H1 (cell line): ENCODE measurements around the gene DGKH. TPM values are rescaled to one million over a fixed set of nuclear protein-coding genes. Genes with fewer than 3 reads are reported as not detected.

ENCODE experiments used
- CTCF ChIA-PET: fragments of 300-600 bp; sonication (Branson Sonifier 250); formaldehyde crosslinking; loops from one replicate; lab custom pipeline; 2021; ENCODE audit not compliant: partially characterized antibody; lab: Charles Lee
- POLR2A ChIA-PET: fragments of 300-600 bp; sonication (Branson Sonifier 250); formaldehyde crosslinking; loops from one replicate; lab custom pipeline; 2021; ENCODE audit warnings: inconsistent platforms; ENCODE audit not compliant: partially characterized antibody; lab: Charles Lee
- DNase-seq, 2 experiments: peaks; one replicate each; pipeline versions ENCODE4 v3.0.0 to v3.0.0-alpha.2; 2010 to 2022; ENCODE audit warnings: low spot score in 2 of 2, low read depth in 1 of 2, mixed read lengths in 1 of 2
- FAIRE-seq: peaks from 2 replicates; lab custom pipeline; 2011; peaks lifted over from hg19 to GRCh38; lab: Jason Lieb, UNC
- H2AFZ ChIP-seq: 2 replicates; pipeline ENCODE4 v1.8.1; 2012; ENCODE audit warnings: low read length, inconsistent platforms
- H2AK5ac ChIP-seq: 2 replicates; pipeline ENCODE4 v1.6.1; 2013; ENCODE audit warnings: low read depth, low read length
- H2BK120ac ChIP-seq: replicated peaks from 2 replicates; pipeline ENCODE3; 2013; ENCODE audit warnings: low read depth, low read length, inconsistent platforms
- H2BK12ac ChIP-seq: 2 replicates; pipeline ENCODE4 v1.6.1; 2013; ENCODE audit warnings: low read depth, low read length
- H2BK15ac ChIP-seq: 2 replicates; pipeline ENCODE4 v1.6.1; 2013; ENCODE audit warnings: low read length
- H2BK20ac ChIP-seq: 2 replicates; pipeline ENCODE4 v1.6.1; 2013; ENCODE audit warnings: low read length
- H2BK5ac ChIP-seq: 2 replicates; pipeline ENCODE4 v1.6.1; 2013; ENCODE audit warnings: low read depth, low read length
- H3K14ac ChIP-seq: 2 replicates; pipeline ENCODE4 v1.6.1; 2013; ENCODE audit warnings: inconsistent platforms; ENCODE audit not compliant: insufficient read length
- H3K18ac ChIP-seq: 2 replicates; pipeline ENCODE4 v1.6.1; 2013; ENCODE audit warnings: low read length; ENCODE audit errors: extremely low read depth
- H3K23ac ChIP-seq: 2 replicates; pipeline ENCODE4 v1.6.1; 2013; ENCODE audit warnings: inconsistent platforms; ENCODE audit not compliant: insufficient read length
- H3K23me2 ChIP-seq: 2 replicates; pipeline ENCODE4 v1.6.1; 2013; ENCODE audit warnings: low read depth, low read length
- H3K27ac ChIP-seq: 2 replicates; pipeline ENCODE4 v1.6.1; 2011; ENCODE audit warnings: low read depth, low read length, inconsistent platforms
- H3K27me3 ChIP-seq, 4 experiments: replicated peaks in 1 of 4; 1 replicate in 1 of 4; 2 replicates in 3 of 4; pipeline versions ENCODE4 v1.6.1 to v1.8.1; 2011 to 2013; ENCODE audit warnings: low read length in 3 of 4, mild to moderate bottlenecking in 3 of 4, inconsistent platforms in 2 of 4, mixed read lengths in 2 of 4, moderate library complexity in 1 of 4; ENCODE audit not compliant: control insufficient read depth in 3 of 4, insufficient read depth in 3 of 4; ENCODE audit errors: extremely low read depth in 1 of 4
- H3K36me3 ChIP-seq, 4 experiments: 2 replicates each; pipeline versions ENCODE4 v1.6.1 to v1.8.1; 2011 to 2013; ENCODE audit warnings: mild to moderate bottlenecking in 4 of 4, low read length in 3 of 4, moderate library complexity in 2 of 4, control low read depth in 1 of 4, inconsistent platforms in 1 of 4; ENCODE audit not compliant: insufficient read depth in 4 of 4, control insufficient read depth in 2 of 4
- H3K4ac ChIP-seq: replicated peaks from 2 replicates; pipeline ENCODE3; 2013; ENCODE audit warnings: low read length, low read depth, mixed read lengths, inconsistent platforms; ENCODE audit not compliant: insufficient read length
- H3K4me1 ChIP-seq, 4 experiments: replicated peaks in 1 of 4; 1 replicate in 1 of 4; 2 replicates in 3 of 4; pipeline versions ENCODE4 v1.6.1 to v1.8.1; 2011 to 2013; ENCODE audit warnings: low read length in 3 of 4, inconsistent platforms in 2 of 4, mixed read lengths in 1 of 4; ENCODE audit not compliant: insufficient read depth in 4 of 4, control insufficient read depth in 3 of 4
- H3K4me2 ChIP-seq, 2 experiments: 2 replicates each; pipeline versions ENCODE4 v1.6.1 to v1.8.1; 2011 to 2013; ENCODE audit warnings: low read depth in 2 of 2, low read length in 2 of 2, control low read depth in 1 of 2, inconsistent platforms in 1 of 2, mild to moderate bottlenecking in 1 of 2; ENCODE audit not compliant: insufficient read depth in 1 of 2
- H3K4me3 ChIP-seq, 4 experiments: fragments of 200-600, 300-600 bp in 1 of 4; sonication (generic), shearing (Covaris generic), sonication (Bioruptor Twin) in 1 of 4; 2 replicates each; pipeline versions ENCODE4 v1.5.1 to v1.8.1; 2011 to 2016; ENCODE audit warnings: low read length in 4 of 4, low read depth in 3 of 4, control low read depth in 2 of 4, inconsistent platforms in 2 of 4, mild to moderate bottlenecking in 2 of 4, mixed read lengths in 1 of 4, moderate library complexity in 1 of 4; ENCODE audit not compliant: insufficient read depth in 2 of 4; ENCODE audit errors: extremely low read depth in 1 of 4
- H3K56ac ChIP-seq: replicated peaks from 2 replicates; pipeline ENCODE3; 2013; ENCODE audit warnings: low read depth, mild to moderate bottlenecking, mixed read lengths, low read length, inconsistent platforms; ENCODE audit not compliant: insufficient read length
- H3K79me1 ChIP-seq: 2 replicates; pipeline ENCODE4 v1.6.1; 2013; ENCODE audit warnings: low read depth, low read length, control low read depth
- H3K79me2 ChIP-seq, 2 experiments: 2 replicates each; pipeline versions ENCODE4 v1.6.1 to v1.8.1; 2012 to 2013; ENCODE audit warnings: low read length in 2 of 2, mild to moderate bottlenecking in 2 of 2, inconsistent platforms in 1 of 2; ENCODE audit not compliant: insufficient read depth in 2 of 2, control insufficient read depth in 1 of 2
- H3K9ac ChIP-seq, 4 experiments: replicated peaks in 1 of 4; 1 replicate in 1 of 4; 2 replicates in 3 of 4; pipeline versions ENCODE4 v1.6.1 to v1.8.1; 2011 to 2013; ENCODE audit warnings: low read depth in 3 of 4, low read length in 3 of 4, control low read depth in 2 of 4, mild to moderate bottlenecking in 2 of 4, moderate library complexity in 2 of 4, inconsistent platforms in 1 of 4; ENCODE audit errors: extremely low read depth in 1 of 4
- H3K9me3 ChIP-seq, 2 experiments: 2 replicates each; pipeline versions ENCODE4 v1.6.1 to v1.8.1; 2012 to 2013; ENCODE audit warnings: mild to moderate bottlenecking in 2 of 2, moderate library complexity in 2 of 2, control low read depth in 1 of 2, inconsistent platforms in 1 of 2, low read depth in 1 of 2, low read length in 1 of 2, mixed read lengths in 1 of 2; ENCODE audit not compliant: insufficient read depth in 2 of 2
- H4K20me1 ChIP-seq, 2 experiments: replicated peaks in 1 of 2; 2 replicates each; pipeline versions ENCODE3 to v1.8.1; 2011 to 2013; ENCODE audit warnings: inconsistent platforms in 2 of 2, low read length in 2 of 2, mild to moderate bottlenecking in 1 of 2; ENCODE audit not compliant: insufficient read depth in 2 of 2, control insufficient read depth in 1 of 2
- H4K5ac ChIP-seq: 2 replicates; pipeline ENCODE4 v1.6.1; 2013; ENCODE audit warnings: low read length, low read depth, mixed read lengths, inconsistent platforms; ENCODE audit not compliant: insufficient read length
- H4K8ac ChIP-seq: 2 replicates; pipeline ENCODE4 v1.8.0; 2013; ENCODE audit warnings: mild to moderate bottlenecking, moderate library complexity, low read length, inconsistent platforms; ENCODE audit not compliant: insufficient read depth; ENCODE audit errors: extremely low read depth
- H4K91ac ChIP-seq: replicated peaks from 2 replicates; pipeline ENCODE3; 2013; ENCODE audit warnings: low read length, mixed read lengths, inconsistent platforms; ENCODE audit not compliant: insufficient read length
- ASH2L ChIP-seq: fragments of 200-600, 300-600 bp; sonication (generic); IDR thresholded peaks from one replicate; pipeline ENCODE4 v1.7.1; 2017; ENCODE audit warnings: low read length
- BCL11A ChIP-seq, 2 experiments: IDR thresholded peaks; one replicate each; pipeline ENCODE4 v1.6.1; 2011; ENCODE audit warnings: low read depth in 2 of 2, low read length in 2 of 2, mild to moderate bottlenecking in 2 of 2
- CHD2 ChIP-seq: IDR thresholded peaks from 2 replicates; pipeline ENCODE4 v1.6.1; 2012; ENCODE audit warnings: low read length, improper control_type of control experiment
- CREB1 ChIP-seq: IDR thresholded peaks from 2 replicates; pipeline ENCODE4 v1.6.1; 2012; ENCODE audit warnings: inconsistent platforms
- CTBP2 ChIP-seq: IDR thresholded peaks from 2 replicates; pipeline ENCODE4 v1.7.0; 2011; ENCODE audit warnings: borderline replicate concordance, mild to moderate bottlenecking, moderate library complexity, mixed read lengths, low read length; ENCODE audit not compliant: insufficient read depth, insufficient read length
- EP300 ChIP-seq, 2 experiments: IDR thresholded peaks; 1 replicate in 1 of 2; 2 replicates in 1 of 2; pipeline ENCODE4 v1.6.1; 2011 to 2012; ENCODE audit warnings: low read depth in 2 of 2, low read length in 2 of 2, mild to moderate bottlenecking in 2 of 2, borderline replicate concordance in 1 of 2, inconsistent platforms in 1 of 2, moderate library complexity in 1 of 2
- GTF2F1 ChIP-seq: IDR thresholded peaks from 2 replicates; pipeline ENCODE4 v1.6.1; 2012; ENCODE audit warnings: low read depth, low read length, improper control_type of control experiment, borderline replicate concordance
- JUND ChIP-seq: IDR thresholded peaks from 2 replicates; pipeline ENCODE4 v1.6.1; 2011; ENCODE audit warnings: mild to moderate bottlenecking, improper control_type of control experiment, low read length
- KDM1A ChIP-seq: fragments of 200-600, 300-600 bp; sonication (generic); IDR thresholded peaks from 2 replicates; pipeline ENCODE4 v1.7.1; 2016; ENCODE audit warnings: mild to moderate bottlenecking, low read length, borderline replicate concordance
- NRF1 ChIP-seq: IDR thresholded peaks from 2 replicates; pipeline ENCODE4 v1.6.1; 2011; ENCODE audit warnings: mild to moderate bottlenecking, low read depth, low read length, improper control_type of control experiment
- POLR2AphosphoS5 ChIP-seq: IDR thresholded peaks from 2 replicates; pipeline ENCODE4 v1.6.1; 2011; ENCODE audit warnings: low read depth, low read length
- RNF2 ChIP-seq: fragments of 200-900, 300-1000 bp; sonication (generic); IDR thresholded peaks from 2 replicates; pipeline ENCODE4 v1.7.1; 2016; ENCODE audit warnings: borderline replicate concordance, low read depth, mild to moderate bottlenecking, antibody characterized with exemption, low read length; ENCODE audit not compliant: poor library complexity, severe bottlenecking; ENCODE audit errors: missing control alignments
- RXRA ChIP-seq: IDR thresholded peaks from 2 replicates; pipeline ENCODE4 v1.6.1; 2011; ENCODE audit warnings: low read depth, mild to moderate bottlenecking, low read length, moderate library complexity; ENCODE audit not compliant: insufficient read depth
- WGBS, 2 experiments: shearing (Covaris generic) in 1 of 2; methylation state at CpG; one replicate each; pipeline versions ENCODE4 v1.1.6 to v1.1.7; 2013 to 2015; ENCODE audit warnings: low lambda C conversion rate in 2 of 2, mixed read lengths in 2 of 2, inconsistent platforms in 1 of 2, low coverage in 1 of 2, missing lambda C conversion rate in 1 of 2; ENCODE audit not compliant: insufficient replicate concordance in 2 of 2, insufficient coverage in 1 of 2, insufficient read length in 1 of 2; ENCODE audit errors: extremely low coverage in 1 of 2, missing lambda C conversion rate in 1 of 2; 5-methylcytosine and 5-hydroxymethylcytosine counted together
- polyA plus RNA-seq, 7 experiments: library from polyadenylated mRNA; depleted of rRNA in 3 of 7; stranded (reverse) in 5 of 7; unstranded in 2 of 7; fragments of >200 nt in 5 of 7; fragments of 200-250 nt in 2 of 7; gene quantifications; 1 replicate in 5 of 7; 2 replicates in 1 of 7; 4 replicates in 1 of 7; pipeline versions ENCODE4 v1.2.1 to v1.2.3, GENCODE V29; 2011 to 2013; ENCODE audit warnings: missing spikeins in 2 of 7, mixed read lengths in 2 of 7
- total RNA-seq: library from RNA; stranded (reverse); fragmentation: NEBNext Ultra II Directional; extraction: Animal tissue kit (Norgen Biotek cat#: 25700); gene quantifications from 2 replicates; pipeline ENCODE4 v1.2.1, GENCODE V29; 2021
- TF ChIP-seq, protein P1 (sequence below): IDR thresholded peaks from 2 replicates; pipeline ENCODE4 v1.6.1; 2012; ENCODE audit warnings: inconsistent platforms

DGKH gene
- total and polyA plus RNA-seq, 2 of the 8 experiments (the other 6 are each of a cell fraction or from before 2014, with no cell fraction given), result 2.1 to 7.9 TPM

DNA sequence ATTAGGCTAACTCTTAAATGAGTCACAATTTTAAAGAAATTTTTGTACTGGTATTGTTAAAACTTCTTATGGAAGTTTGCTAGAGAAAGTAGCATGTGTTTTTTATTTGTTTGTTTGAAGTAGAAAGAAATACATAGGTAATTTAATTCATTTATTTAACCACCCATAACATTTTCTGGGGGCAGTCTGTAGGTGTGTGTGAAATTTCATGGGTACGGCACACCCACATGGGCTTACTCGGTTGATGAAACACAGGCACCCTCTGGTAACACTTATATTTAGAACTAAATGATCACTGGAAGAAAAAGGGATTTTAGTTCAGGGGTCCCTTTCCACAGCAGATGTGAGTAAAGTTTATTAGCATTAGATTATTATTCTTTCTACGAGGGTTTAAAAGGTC, 88.1 kb downstream of the DGKH start:
- no peak overlapping the region for H2AFZ ChIP-seq
- FAIRE-seq, result no peak
- CTCF ChIA-PET, result interaction anchor here (1.0 kb wide), 1 partner anchor 9 kb away, joined by 3 read pairs; no protein-coding TSS in a partner anchor
- TF ChIP-seq BCL11A (IDR thresholded peaks at IDR 0.05; ENCODE audit: low read depth in 2 of 2, low read length in 2 of 2) (no peak), CREB1 (no peak), POLR2AphosphoS5 (no peak), ASH2L (no peak), EP300 (IDR thresholded peaks at IDR 0.05; ENCODE audit: borderline replicate concordance in 1 of 2, low read depth in 2 of 2, low read length in 2 of 2) (no peak), RNF2 (no peak), GTF2F1 (no peak), NRF1 (no peak), CTBP2 (no peak), RXRA (no peak), KDM1A (no peak), CHD2 (no peak), JUND (no peak)
- TF ChIP-seq, protein P1, sequence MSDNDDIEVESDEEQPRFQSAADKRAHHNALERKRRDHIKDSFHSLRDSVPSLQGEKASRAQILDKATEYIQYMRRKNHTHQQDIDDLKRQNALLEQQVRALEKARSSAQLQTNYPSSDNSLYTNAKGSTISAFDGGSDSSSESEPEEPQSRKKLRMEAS, result no peak

More for the DNA sequence above, 88.1 kb downstream of the DGKH start:
- Histone ChIP-seq H3K14ac (no peak overlapping the region), H3K79me1 (no peaks in the 10 kb centered on the region), H3K23ac (no peak overlapping the region), H4K5ac (no peak overlapping the region), H3K4me3 (no peak overlapping the region), H3K36me3 (no peaks in the 10 kb centered on the region), H2BK5ac (no peak overlapping the region), H2BK20ac (no peak overlapping the region), H3K4ac (no peak overlapping the region), H3K18ac (no peak overlapping the region), H2BK15ac (no peak overlapping the region), H3K9ac (no peak overlapping the region), H3K23me2 (no peaks in the 10 kb centered on the region), H3K27me3 (no peaks in the 10 kb centered on the region), H2BK120ac (no peak overlapping the region), H4K20me1 (no peaks in the 10 kb centered on the region), H2AK5ac (no peak overlapping the region), H3K9me3 (no peaks in the 10 kb centered on the region; a peak in 1 of 4 replicates), H4K8ac (no peak overlapping the region), H3K79me2 (no peaks in the 10 kb centered on the region), H4K91ac (no peak overlapping the region), H3K4me2 (no peak overlapping the region), H3K27ac (no peak overlapping the region), H3K4me1 (no peaks in the 10 kb centered on the region; a peak in 1 of 7 replicates), H2BK12ac (no peak overlapping the region), H3K56ac (no peak overlapping the region)
- POLR2A ChIA-PET, result interaction anchor here (1.5 kb wide), 1 partner anchor 18 kb away, joined by 3 read pairs; no protein-coding TSS in a partner anchor
- WGBS, 2 experiments, result 89% methylated on average over 3 of the region's 3 CpGs; no CpG with 5 or more reads in 1 of the 2 experiments
- no peak for DNase-seq
